WTC11 (cell line): ENCODE measurements around the gene TMEM38A. TPM values are rescaled to one million over a fixed set of nuclear protein-coding genes. Genes with fewer than 3 reads are reported as not detected.
A peak's percentile ranks its signal among the peaks of the same experiment; 100 is the strongest.
"Not testable (repeated sequence)": the region's sequence is repeated elsewhere in the genome, so short reads cannot be mapped to it uniquely, and the experiment has no call there.

Experiments
- ATAC-seq: fragments of 200-7000 bp; cut with Tn5 transposase; 2 replicates; pipeline ENCODE4 v1.10.0; 2021; ENCODE audit warnings: mild to moderate bottlenecking, moderate library complexity
- CTCF ChIA-PET: fragments of 300-600 bp; sonication (Branson Sonifier 250); formaldehyde crosslinking; loops from one replicate; lab custom pipeline; 2021; ENCODE audit warnings: antibody characterized with exemption; lab: Charles Lee
- POLR2A ChIA-PET: fragments of 350-600 bp; sonication (Branson Sonifier 250); formaldehyde crosslinking; loops from one replicate; lab custom pipeline; 2021; ENCODE audit warnings: antibody characterized with exemption; lab: Charles Lee
- DNase-seq: peaks from one replicate; pipeline ENCODE4 v3.0.0; 2021; ENCODE audit warnings: low spot score
- H3K27ac Mint-ChIP-seq: 2 replicates; pipeline ENCODE4 v1.8.0; 2021; ENCODE audit warnings: mixed read lengths
- H3K27me3 Mint-ChIP-seq: 2 replicates; pipeline ENCODE4 v1.8.0; 2021; ENCODE audit warnings: low read depth, mild to moderate bottlenecking, moderate library complexity, mixed read lengths
- H3K36me3 Mint-ChIP-seq: 2 replicates; pipeline ENCODE4 v1.8.0; 2021; ENCODE audit warnings: mixed read lengths
- H3K4me1 Mint-ChIP-seq: 2 replicates; pipeline ENCODE4 v1.8.0; 2022; ENCODE audit warnings: mixed read lengths
- H3K4me3 Mint-ChIP-seq: 2 replicates; pipeline ENCODE4 v1.8.0; 2021; ENCODE audit warnings: mild to moderate bottlenecking, moderate library complexity, mixed read lengths
- H3K9me3 Mint-ChIP-seq: 2 replicates; pipeline ENCODE4 v1.8.0; 2021; ENCODE audit warnings: mixed read lengths
- ETV6 ChIP-seq: sonication (generic); formaldehyde crosslinking; IDR thresholded peaks from 2 replicates; pipeline ENCODE4 v1.8.1; 2022; ENCODE audit warnings: mild to moderate bottlenecking, missing genetic modification reagents
- HMGA2 ChIP-seq: fragments of 250-450 bp; sonication (Bioruptor Pico); IDR thresholded peaks from 2 replicates; pipeline ENCODE4 v1.4.0; 2021; ENCODE audit warnings: mild to moderate bottlenecking, moderate library complexity
- NFATC4 ChIP-seq: fragments of 250-450 bp; sonication (Bioruptor Pico); IDR thresholded peaks from 2 replicates; pipeline ENCODE4 v1.9.0; 2021; ENCODE audit warnings: mild to moderate bottlenecking
- SMAD4 ChIP-seq: sonication (generic); formaldehyde crosslinking; IDR thresholded peaks from 2 replicates; pipeline ENCODE4 v1.8.0; 2022; ENCODE audit warnings: mild to moderate bottlenecking, missing genetic modification reagents
- TEAD4 ChIP-seq: sonication (generic); formaldehyde crosslinking; IDR thresholded peaks from 2 replicates; pipeline ENCODE4 v1.8.0; 2022; ENCODE audit warnings: mild to moderate bottlenecking, missing genetic modification reagents
- ZNF219 ChIP-seq: sonication (generic); formaldehyde crosslinking; IDR thresholded peaks from 2 replicates; pipeline ENCODE4 v1.8.0; 2023; ENCODE audit warnings: missing genetic modification reagents, mild to moderate bottlenecking, borderline replicate concordance
- total RNA-seq: library from RNA; stranded (reverse); gene quantifications from 3 replicates; pipeline ENCODE4 v1.2.3, GENCODE V29; 2021
- TF ChIP-seq, protein P1 (sequence below): sonication (generic); formaldehyde crosslinking; IDR thresholded peaks from 2 replicates; pipeline ENCODE4 v1.8.1; 2022; ENCODE audit warnings: mild to moderate bottlenecking, moderate library complexity, missing genetic modification reagents
- TF ChIP-seq, protein P2 (sequence below): sonication (generic); formaldehyde crosslinking; IDR thresholded peaks from 2 replicates; pipeline ENCODE4 v1.8.0; 2023; ENCODE audit warnings: missing genetic modification reagents
- TF ChIP-seq, protein P3 (sequence below): fragments of 200-600 bp; IDR thresholded peaks from 2 replicates; pipeline ENCODE4 v1.8.0; 2022; ENCODE audit warnings: antibody characterized with exemption
- TF ChIP-seq, protein P4 (sequence below): sonication (generic); formaldehyde crosslinking; IDR thresholded peaks from 2 replicates; pipeline ENCODE4 v1.8.1; 2023; ENCODE audit warnings: mild to moderate bottlenecking, missing genetic modification reagents, borderline replicate concordance
- TF ChIP-seq, protein P5 (sequence below): sonication (generic); formaldehyde crosslinking; IDR thresholded peaks from 2 replicates; pipeline ENCODE4 v1.8.1; 2022; ENCODE audit warnings: low read depth, missing genetic modification reagents, borderline replicate concordance
- TF ChIP-seq, protein P6 (sequence below): sonication (generic); formaldehyde crosslinking; IDR thresholded peaks from 2 replicates; pipeline ENCODE4 v1.8.1; 2023; ENCODE audit warnings: mild to moderate bottlenecking, missing genetic modification reagents

Gene TMEM38A
- total RNA-seq, 1 experiment from 2014 or later = 9.5 TPM

DNA sequence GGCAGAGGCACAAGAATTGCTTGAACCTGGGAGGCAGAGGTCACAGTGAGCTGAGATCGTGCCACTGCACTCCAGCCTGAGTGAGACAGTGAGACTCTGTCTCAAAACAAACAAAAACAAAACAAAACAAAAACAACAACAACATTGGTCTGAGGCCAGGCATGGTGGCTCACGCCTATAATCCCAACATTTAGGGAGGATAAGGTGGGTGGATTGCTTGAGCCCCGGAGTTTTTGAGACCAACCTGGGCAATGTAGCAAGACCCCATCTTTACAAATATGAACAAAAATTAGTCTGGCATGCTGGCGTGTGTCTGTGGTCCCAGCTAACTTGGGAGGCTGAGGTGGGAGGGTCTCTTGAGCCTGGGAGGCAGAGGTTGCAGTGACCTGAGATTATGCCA is 42.7 kb downstream of the TMEM38A start:
- Mint-ChIP-seq H3K9me3 (no peaks in the 10 kb centered on the region), H3K27me3 (peaks cover 3% of the 10 kb centered on the region; the same call in 1 of the 2 replicates), H3K4me1 (no peaks in the 10 kb centered on the region), H3K27ac (no peak overlapping the region), H3K4me3 (no peak overlapping the region), H3K36me3 (no peaks in the 10 kb centered on the region)
- TF ChIP-seq, protein P1, sequence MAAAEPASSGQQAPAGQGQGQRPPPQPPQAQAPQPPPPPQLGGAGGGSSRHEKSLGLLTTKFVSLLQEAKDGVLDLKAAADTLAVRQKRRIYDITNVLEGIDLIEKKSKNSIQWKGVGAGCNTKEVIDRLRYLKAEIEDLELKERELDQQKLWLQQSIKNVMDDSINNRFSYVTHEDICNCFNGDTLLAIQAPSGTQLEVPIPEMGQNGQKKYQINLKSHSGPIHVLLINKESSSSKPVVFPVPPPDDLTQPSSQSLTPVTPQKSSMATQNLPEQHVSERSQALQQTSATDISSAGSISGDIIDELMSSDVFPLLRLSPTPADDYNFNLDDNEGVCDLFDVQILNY = no peak
- TF ChIP-seq SMAD4 (CRISPR knock-in tag) (no peak), TEAD4 (no peak), ETV6 (CRISPR knock-in tag) (no peak)
- TF ChIP-seq, protein P2, sequence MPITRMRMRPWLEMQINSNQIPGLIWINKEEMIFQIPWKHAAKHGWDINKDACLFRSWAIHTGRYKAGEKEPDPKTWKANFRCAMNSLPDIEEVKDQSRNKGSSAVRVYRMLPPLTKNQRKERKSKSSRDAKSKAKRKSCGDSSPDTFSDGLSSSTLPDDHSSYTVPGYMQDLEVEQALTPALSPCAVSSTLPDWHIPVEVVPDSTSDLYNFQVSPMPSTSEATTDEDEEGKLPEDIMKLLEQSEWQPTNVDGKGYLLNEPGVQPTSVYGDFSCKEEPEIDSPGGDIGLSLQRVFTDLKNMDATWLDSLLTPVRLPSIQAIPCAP (CRISPR knock-in tag) = no peak
- no peak for DNase-seq
- POLR2A ChIA-PET = no interaction called here
- ATAC-seq = no peak
- CTCF ChIA-PET = interaction anchor here (2.5 kb wide), 1 partner anchor 11 kb away, joined by 13 read pairs; no protein-coding TSS in a partner anchor

DNA sequence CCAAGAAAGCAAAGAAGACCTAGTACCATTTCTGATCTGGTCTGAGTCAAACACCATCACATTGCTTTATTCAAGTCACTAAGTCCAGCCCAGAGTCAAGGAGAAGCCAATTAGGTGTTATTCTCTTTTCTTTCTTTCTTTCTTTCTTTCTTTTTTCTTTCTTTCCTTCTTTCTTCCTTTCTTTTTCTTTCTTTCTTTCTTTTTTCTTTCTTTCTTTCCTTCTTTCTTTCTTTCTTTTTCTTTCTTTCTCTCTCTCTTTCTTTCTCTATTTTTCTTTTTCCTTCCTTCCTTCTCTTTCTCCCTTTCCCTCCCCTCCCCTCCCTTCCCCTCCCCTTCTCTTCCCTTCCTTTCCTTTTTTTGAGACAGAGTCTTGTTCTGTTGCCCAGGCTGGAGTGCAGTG is 49.9 kb downstream of the TMEM38A start:
- CTCF ChIA-PET = interaction anchor here (1.5 kb wide), 1 partner anchor 23 kb away, joined by 3 read pairs; no protein-coding TSS in a partner anchor
- H3K4me3 Mint-ChIP-seq, H3K27me3 Mint-ChIP-seq, H3K27ac Mint-ChIP-seq, ATAC-seq, H3K4me1 Mint-ChIP-seq, H3K36me3 Mint-ChIP-seq, H3K9me3 Mint-ChIP-seq, DNase-seq, POLR2A ChIA-PET: not testable (repeated sequence)

DNA sequence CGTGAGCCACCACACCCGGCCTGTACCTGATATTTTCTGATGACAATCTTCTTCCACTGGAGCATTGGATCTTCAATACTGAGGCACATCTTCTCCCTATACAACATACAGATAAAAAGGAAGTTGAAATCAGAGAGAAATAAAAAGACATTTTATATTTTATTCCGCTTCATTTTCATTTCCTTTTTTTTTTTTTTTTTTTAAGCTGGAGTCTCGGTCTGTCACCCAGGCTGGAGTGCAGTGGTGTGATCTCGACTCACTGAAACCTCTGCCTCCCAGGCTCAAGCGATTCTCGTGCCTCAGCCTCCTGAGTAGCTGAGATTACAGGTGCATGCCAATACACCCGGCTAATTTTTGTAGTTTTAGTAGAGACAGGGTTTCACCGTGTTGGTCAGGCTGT is 51.4 kb downstream of the TMEM38A start:
- not testable (repeated sequence) for H3K27ac Mint-ChIP-seq, H3K4me1 Mint-ChIP-seq, ATAC-seq, DNase-seq, H3K36me3 Mint-ChIP-seq, H3K27me3 Mint-ChIP-seq, H3K9me3 Mint-ChIP-seq, H3K4me3 Mint-ChIP-seq
- ChIA-PET CTCF (interaction anchor here (1.5 kb wide), 1 partner anchor 22 kb away, joined by 3 read pairs; no protein-coding TSS in a partner anchor), POLR2A (interaction anchor here (0.6 kb wide), 1 partner anchor 22 kb away, joined by 3 read pairs; no protein-coding TSS in a partner anchor)

DNA sequence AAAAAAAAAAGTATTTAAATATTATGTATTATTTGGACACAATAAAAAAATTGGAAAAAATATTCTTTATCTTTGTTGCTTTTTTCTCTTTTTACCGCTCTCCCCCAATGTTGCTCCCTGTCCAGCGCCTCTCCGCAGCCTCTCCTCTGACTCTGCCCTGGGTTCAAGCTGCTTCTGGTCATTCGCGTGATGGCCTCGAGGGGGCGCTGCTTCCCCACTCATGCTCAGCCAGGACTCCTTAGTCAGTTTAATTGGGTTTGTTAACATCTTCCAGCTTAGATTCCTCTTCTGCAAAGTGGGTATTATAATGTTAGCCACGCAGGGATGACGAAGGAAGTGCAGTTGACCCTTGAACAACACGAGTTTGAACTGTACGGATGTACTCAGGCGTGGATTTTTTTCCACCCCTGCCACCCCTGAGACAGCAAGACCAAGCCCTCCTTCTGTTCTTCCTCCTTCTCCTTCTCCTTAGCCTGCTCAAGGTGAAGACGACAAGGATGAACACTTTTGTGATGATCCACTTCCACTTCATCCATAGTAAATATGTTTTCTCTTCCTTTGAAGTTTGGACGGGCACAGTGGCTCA is 53.9 kb downstream of the TMEM38A start:
- Mint-ChIP-seq H3K4me3 (no peak overlapping the region), H3K36me3 (no peaks in the 10 kb centered on the region), H3K27ac (no peak overlapping the region), H3K9me3 (peaks cover under 1% of the 10 kb centered on the region; the same call in 1 of the 2 replicates), H3K4me1 (no peaks in the 10 kb centered on the region), H3K27me3 (no peaks in the 10 kb centered on the region)
- DNase-seq = peak; percentile 81
- peak; percentile 81 for ATAC-seq
- ChIA-PET POLR2A (interaction anchor here (0.7 kb wide), 1 partner anchor 11 kb away, joined by 6 read pairs; no protein-coding TSS in a partner anchor), CTCF (interaction anchor here (0.5 to 1.7 kb wide), 43 partner anchors 8 to 529 kb away, joined by 3 to 26 read pairs (median 4); partner anchors contain the start of genes F2RL3, MED26, SIN3B and TMEM38A)
- TF ChIP-seq HMGA2 (0 out of 2 replicates have a peak, but pooled peaks have one; percentile 13), NFATC4 (CRISPR knock-in tag) (no peak)
- TF ChIP-seq, protein P3, sequence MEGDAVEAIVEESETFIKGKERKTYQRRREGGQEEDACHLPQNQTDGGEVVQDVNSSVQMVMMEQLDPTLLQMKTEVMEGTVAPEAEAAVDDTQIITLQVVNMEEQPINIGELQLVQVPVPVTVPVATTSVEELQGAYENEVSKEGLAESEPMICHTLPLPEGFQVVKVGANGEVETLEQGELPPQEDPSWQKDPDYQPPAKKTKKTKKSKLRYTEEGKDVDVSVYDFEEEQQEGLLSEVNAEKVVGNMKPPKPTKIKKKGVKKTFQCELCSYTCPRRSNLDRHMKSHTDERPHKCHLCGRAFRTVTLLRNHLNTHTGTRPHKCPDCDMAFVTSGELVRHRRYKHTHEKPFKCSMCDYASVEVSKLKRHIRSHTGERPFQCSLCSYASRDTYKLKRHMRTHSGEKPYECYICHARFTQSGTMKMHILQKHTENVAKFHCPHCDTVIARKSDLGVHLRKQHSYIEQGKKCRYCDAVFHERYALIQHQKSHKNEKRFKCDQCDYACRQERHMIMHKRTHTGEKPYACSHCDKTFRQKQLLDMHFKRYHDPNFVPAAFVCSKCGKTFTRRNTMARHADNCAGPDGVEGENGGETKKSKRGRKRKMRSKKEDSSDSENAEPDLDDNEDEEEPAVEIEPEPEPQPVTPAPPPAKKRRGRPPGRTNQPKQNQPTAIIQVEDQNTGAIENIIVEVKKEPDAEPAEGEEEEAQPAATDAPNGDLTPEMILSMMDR = peak; percentile 97

DNA sequence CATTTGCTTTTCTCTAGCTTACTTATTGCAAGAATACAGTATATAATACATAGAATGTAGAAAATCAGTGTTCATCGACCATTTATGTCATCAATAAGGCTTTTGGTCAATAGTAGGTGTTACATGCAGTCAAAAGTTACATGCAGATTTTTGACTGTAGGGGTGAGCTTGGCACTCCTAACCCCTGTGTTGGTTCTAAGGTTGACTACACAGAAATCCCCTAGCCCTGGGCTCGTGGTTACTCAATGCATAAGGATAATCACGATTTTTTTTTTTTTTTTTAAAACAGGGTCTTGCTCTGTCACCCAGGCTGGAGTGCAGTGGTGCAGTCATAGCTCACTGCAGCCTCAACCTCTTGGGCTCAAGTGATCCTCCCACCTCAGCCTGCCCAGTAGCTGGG is 54.7 kb downstream of the TMEM38A start:
- Mint-ChIP-seq H3K4me3 (no peak overlapping the region), H3K27ac (no peak overlapping the region), H3K27me3 (no peaks in the 10 kb centered on the region), H3K9me3 (peaks cover 5% of the 10 kb centered on the region), H3K4me1 (no peaks in the 10 kb centered on the region), H3K36me3 (no peaks in the 10 kb centered on the region)
- CTCF ChIA-PET = interaction anchor here (0.9 to 1.6 kb wide), 2 partner anchors 16 to 182 kb away, joined by 3 to 6 read pairs; no protein-coding TSS in a partner anchor
- DNase-seq (no peak), ATAC-seq (no peak)
- POLR2A ChIA-PET = no interaction called here
- TF ChIP-seq, protein P4, sequence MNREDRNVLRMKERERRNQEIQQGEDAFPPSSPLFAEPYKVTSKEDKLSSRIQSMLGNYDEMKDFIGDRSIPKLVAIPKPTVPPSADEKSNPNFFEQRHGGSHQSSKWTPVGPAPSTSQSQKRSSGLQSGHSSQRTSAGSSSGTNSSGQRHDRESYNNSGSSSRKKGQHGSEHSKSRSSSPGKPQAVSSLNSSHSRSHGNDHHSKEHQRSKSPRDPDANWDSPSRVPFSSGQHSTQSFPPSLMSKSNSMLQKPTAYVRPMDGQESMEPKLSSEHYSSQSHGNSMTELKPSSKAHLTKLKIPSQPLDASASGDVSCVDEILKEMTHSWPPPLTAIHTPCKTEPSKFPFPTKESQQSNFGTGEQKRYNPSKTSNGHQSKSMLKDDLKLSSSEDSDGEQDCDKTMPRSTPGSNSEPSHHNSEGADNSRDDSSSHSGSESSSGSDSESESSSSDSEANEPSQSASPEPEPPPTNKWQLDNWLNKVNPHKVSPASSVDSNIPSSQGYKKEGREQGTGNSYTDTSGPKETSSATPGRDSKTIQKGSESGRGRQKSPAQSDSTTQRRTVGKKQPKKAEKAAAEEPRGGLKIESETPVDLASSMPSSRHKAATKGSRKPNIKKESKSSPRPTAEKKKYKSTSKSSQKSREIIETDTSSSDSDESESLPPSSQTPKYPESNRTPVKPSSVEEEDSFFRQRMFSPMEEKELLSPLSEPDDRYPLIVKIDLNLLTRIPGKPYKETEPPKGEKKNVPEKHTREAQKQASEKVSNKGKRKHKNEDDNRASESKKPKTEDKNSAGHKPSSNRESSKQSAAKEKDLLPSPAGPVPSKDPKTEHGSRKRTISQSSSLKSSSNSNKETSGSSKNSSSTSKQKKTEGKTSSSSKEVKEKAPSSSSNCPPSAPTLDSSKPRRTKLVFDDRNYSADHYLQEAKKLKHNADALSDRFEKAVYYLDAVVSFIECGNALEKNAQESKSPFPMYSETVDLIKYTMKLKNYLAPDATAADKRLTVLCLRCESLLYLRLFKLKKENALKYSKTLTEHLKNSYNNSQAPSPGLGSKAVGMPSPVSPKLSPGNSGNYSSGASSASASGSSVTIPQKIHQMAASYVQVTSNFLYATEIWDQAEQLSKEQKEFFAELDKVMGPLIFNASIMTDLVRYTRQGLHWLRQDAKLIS (CRISPR knock-in tag) = no peak
- TF ChIP-seq, protein P5, sequence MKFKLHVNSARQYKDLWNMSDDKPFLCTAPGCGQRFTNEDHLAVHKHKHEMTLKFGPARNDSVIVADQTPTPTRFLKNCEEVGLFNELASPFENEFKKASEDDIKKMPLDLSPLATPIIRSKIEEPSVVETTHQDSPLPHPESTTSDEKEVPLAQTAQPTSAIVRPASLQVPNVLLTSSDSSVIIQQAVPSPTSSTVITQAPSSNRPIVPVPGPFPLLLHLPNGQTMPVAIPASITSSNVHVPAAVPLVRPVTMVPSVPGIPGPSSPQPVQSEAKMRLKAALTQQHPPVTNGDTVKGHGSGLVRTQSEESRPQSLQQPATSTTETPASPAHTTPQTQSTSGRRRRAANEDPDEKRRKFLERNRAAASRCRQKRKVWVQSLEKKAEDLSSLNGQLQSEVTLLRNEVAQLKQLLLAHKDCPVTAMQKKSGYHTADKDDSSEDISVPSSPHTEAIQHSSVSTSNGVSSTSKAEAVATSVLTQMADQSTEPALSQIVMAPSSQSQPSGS (CRISPR knock-in tag) = no peak
- TF ChIP-seq ZNF219 (CRISPR knock-in tag) = no peak
- TF ChIP-seq, protein P6, sequence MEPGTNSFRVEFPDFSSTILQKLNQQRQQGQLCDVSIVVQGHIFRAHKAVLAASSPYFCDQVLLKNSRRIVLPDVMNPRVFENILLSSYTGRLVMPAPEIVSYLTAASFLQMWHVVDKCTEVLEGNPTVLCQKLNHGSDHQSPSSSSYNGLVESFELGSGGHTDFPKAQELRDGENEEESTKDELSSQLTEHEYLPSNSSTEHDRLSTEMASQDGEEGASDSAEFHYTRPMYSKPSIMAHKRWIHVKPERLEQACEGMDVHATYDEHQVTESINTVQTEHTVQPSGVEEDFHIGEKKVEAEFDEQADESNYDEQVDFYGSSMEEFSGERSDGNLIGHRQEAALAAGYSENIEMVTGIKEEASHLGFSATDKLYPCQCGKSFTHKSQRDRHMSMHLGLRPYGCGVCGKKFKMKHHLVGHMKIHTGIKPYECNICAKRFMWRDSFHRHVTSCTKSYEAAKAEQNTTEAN (CRISPR knock-in tag) = no peak
